HG03159 (cell line): ENCODE measurements around the gene MUC22.
"Not testable (repeated sequence)": the region's sequence is repeated elsewhere in the genome, so short reads cannot be mapped to it uniquely, and the experiment has no call there.

Source experiments
- ATAC-seq: cut with Tn5 transposase; IDR thresholded peaks from one replicate; pipeline ENCODE4 v1.9.1; 2021; ENCODE audit warnings: mild to moderate bottlenecking, moderate library complexity; ENCODE audit not compliant: unreplicated experiment

Gene MUC22

GRCh38 chr6:31010393-31011060 is at the start of gene MUC22:
TSS of gene MUC22 (plus strand) at chr6:31010474. CDS start at chr6:31010707, 233 bp downstream.
- ATAC-seq, result no peak

DNA sequence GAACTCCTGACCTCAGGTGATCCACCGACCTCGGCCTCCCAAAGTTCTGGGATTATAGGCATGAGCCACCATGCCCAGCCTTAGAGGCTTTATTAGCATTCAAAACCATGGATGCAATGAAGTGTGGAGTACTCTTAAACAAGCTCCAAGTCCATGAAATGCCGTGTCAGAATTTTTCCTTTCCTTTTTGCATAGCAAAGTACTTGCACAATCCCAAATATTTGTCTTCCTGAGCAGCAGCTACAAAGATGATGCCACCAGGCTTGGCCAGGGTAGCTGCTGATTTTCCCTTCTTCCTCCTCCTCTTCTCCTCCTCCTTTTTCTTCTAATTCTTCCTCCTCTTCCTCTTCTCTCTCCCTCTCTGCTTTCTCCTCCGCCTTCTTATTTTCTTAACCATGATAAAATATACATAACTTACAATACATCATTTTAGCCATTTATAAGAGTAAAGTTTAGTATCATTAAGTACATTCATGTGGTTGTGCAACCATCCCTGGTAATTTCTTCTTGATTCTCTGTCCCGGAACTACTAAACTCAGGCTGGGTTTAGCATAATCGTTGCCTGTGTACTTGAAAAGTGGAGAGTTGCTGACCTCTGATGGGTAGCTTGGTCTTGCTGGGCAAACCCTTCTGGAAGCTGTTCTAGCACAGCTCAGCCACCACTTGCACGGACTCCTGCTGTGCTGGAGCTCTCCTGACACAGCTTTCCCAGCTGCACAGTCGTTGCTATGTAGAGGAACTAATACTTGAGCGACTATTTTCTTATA is 49.2 kb upstream of the MUC22 start:
- no peak for ATAC-seq

DNA sequence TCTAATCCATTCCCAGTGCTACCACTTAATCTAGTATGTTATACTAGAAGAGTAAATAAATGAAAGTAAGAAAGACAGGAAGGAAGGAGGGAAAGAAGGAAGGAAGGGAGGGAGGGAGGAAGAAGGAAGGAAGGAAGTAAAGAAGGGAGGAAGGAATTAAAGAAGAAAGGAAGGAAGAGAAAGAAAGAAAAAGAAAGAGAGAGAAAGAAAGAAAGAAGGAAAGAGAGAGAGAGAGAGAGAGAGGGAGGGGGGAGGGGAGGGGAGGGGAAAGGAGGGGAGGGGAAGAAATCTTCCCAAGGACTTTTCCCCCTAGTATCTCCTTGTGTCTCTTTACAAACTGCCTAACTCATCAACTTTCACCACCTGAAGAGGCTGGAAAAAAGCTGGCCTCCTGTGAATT is 47.6 kb upstream of the MUC22 start:
- ATAC-seq, result no peak

DNA sequence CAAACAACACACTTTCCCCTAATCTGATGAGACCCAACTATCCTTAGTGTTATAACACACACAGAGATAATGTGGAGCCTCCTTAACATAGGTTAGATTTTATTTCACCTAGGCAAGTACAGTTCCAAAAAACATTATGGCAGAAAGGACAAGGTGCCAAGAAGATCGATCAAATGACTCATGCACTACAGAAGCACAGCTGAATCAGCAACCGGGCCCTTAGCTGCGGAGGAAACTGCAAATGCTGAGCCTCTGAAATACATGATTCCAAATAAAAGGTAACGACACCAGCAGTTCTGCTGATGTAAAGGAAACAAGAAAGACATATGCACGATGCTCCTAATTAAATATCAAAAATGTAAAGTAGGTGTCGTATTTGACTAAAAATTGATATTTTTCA is 46.6 kb upstream of the MUC22 start:
- ATAC-seq, result no peak

DNA sequence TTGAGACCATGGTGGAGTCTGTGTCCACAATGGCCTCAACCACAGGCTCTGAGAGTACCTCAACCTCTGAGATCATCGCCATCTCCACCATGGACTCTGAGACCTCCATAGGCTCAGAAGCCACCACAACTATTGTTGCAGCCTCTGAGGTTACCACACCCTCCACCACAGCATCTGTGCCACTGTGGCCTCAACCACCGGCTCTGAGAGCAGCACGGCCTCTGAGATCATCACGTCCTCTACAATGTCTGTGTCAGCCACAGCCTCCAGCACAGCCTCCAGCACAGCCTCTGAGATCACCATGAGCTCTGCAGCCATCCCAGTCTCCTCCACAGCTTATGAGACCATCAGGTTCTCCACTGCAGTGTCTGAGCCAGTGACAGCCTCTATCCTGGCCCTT is 46.2 kb upstream of the MUC22 start:
- no peak for ATAC-seq

DNA sequence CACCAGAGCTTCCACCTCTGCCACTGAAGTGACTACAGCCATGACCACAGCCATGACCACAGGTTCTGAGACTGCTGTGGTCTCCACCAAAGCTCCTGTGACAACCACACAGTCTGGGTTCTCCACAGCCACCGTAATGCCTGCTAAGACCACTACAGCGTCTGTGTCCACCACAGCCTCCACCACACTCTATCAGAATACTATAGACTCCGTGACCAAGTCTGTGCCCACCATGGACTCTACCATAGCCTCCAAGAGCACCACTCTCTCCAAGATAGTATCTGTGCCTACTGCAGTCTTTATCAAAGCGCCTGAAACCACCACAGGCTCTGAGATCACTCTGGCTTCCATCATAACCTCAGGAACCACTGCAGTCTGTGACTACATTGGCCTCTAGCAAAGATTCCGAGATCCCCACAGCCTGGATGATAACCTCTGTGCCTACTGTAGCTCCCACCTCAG is 45.1 kb upstream of the MUC22 start:
- ATAC-seq, result no peak

- ATAC-seq, result no peak
These were observed 44.1 kb upstream of the MUC22 start for GRCh38 chr6:30966154-30966553.

GRCh38 chr6:30969171-30969570 is 41.1 kb upstream of the MUC22 start:
- ATAC-seq, result not testable (repeated sequence)

GRCh38 chr6:30970946-30971345 is 39.3 kb upstream of the MUC22 start:
- no peak for ATAC-seq

DNA sequence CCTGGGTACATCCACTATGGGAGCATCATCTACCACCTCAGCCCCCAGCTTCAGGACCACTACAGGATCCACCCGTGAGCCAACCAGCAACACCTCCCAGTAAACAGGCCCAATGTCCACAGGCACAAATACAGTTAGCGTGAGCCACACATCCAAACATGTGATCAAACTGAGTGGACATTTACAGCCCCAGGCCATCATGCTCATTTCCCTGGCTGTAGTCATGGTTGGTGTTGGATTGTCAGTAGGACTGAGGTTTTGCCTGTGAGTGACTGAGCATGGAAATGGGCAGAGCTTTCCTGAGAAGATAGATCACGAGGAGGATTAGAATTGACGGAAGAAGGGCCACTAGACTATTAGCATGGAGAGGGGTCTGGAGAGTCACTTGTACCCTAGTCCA is 37.5 kb upstream of the MUC22 start:
- no peak for ATAC-seq

- no peak for ATAC-seq
These were observed 35.6 kb upstream of the MUC22 start for GRCh38 chr6:30974490-30975252.

DNA sequence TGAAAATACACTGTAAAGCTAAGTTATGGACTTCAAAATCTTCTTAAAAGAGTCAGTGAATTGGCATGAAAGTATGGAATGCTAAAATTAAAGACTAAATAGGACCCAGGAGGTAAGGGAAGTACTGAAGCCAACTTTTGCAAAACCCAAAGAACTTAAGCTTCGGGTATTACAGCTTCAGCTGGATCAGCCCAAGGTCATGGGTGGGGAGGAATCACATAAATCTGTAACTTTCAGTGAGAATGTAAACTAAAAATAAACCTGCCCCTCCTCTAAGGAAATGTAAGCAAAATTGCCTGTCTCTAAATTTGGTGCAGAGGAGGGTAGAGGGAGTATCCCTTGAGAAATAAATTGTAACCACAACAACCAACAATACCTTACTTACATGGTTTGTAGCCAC is 31.1 kb upstream of the MUC22 start:
- no peak for ATAC-seq

DNA sequence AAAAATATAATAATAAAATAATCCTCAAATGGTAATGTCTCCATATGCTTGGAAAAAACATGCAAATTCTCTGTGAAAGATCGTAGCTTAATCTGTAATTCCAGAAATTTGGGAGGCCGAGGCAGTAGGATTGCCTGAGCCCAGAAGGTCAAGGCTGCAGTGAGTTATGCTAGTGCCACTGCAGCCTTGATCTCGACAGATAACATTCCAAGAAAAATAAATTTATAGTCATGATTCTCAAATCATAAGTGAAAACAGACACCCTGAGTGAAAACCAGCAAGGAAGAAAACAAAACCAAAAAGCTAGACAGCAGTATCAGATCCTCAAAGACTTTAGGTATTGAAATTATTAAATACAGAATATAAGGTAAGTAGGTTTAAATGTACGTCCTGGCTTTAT is 30.6 kb upstream of the MUC22 start:
- ATAC-seq, result no peak

- no peak for ATAC-seq
These were observed 28.1 kb upstream of the MUC22 start for GRCh38 chr6:30981942-30982772.

- no peak for ATAC-seq
These were observed 26.8 kb upstream of the MUC22 start, which contains the start of gene MUC21 for GRCh38 chr6:30983439-30983838. TSS of gene MUC21 (plus strand) at chr6:30983718. CDS start at chr6:30983959, 241 bp downstream.

DNA sequence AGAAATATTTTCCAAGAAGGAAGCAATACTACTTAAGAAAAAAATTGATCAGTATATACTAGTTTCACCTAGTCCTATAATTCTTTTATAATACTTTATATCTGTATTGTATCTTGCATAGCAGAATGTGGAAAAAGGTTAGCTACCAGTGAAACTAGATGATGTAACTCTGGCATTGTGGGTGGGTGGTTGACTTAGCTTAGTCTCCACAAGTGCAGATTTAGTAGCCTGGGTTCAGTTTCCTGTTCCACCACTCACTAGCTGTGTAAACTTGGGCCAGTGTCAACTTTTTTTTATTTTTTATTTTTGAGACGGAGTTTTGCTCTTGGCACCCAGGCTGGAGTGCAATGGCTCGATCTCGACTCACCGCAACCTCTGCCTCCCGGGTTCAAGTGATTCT is 24.8 kb upstream of the MUC22 start:
- no peak for ATAC-seq

DNA sequence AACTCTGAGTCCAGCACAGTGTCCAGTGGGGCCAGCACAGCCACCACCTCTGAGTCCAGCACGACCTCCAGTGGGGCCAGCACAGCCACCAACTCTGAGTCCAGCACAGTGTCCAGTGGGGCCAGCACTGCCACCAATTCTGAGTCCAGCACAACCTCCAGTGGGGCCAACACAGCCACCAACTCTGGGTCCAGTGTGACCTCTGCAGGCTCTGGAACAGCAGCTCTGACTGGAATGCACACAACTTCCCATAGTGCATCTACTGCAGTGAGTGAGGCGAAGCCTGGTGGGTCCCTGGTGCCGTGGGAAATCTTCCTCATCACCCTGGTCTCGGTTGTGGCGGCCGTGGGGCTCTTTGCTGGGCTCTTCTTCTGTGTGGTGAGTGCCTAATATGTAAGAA is 23.0 kb upstream of the MUC22 start:
- ATAC-seq, result no peak

DNA sequence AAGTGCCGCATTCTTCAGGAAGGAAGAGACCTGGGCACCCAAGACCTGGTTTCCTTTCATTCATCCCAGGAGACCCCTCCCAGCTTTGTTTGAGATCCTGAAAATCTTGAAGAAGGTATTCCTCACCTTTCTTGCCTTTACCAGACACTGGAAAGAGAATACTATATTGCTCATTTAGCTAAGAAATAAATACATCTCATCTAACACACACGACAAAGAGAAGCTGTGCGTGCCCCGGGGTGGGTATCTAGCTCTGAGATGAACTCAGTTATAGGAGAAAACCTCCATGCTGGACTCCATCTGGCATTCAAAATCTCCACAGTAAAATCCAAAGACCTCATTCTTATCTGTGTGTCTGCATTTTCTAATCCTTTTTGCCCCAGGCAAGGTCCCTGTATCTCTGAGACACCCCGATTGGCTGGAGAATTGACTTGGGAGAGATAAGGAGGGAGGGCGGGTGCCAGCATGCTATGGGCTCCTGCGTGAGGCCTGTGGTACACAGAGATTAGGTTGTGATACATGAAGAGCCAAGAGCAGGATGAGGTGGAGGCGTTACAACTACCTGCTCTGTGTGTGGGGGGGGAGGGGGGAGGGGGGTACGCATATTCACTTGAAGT is 22.0 kb upstream of the MUC22 start:
- no peak for ATAC-seq

GRCh38 chr6:30990422-30991086 is 19.7 kb upstream of the MUC22 start:
- ATAC-seq, result no peak

DNA sequence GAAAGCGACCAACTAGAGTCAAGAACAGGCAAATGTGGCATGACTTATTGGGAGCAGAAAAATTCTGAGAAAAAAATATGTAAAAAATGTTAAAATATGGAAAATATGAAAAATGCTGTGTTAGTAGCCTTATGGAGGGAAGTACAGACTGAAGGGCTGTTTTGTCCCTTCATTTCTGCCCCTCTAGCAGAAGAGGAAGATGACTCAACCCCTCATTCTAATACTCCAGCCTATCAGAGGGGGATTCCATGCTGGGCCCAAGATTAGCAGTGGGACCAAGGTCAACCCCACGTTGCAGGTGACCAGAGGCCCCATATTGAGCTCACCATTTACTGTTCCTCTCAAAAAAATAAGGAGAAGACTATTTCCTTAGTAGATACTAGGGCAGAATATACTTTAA is 18.4 kb upstream of the MUC22 start:
- ATAC-seq, result no peak
